ENCODE data around the gene APBB2. TPM values are rescaled to one million over a fixed set of nuclear protein-coding genes. Genes with fewer than 3 reads are reported as not detected.

APBB2 gene
- total RNA-seq, 2 donors from 2014 or later, result 0.60 to 0.65 TPM

DNA sequence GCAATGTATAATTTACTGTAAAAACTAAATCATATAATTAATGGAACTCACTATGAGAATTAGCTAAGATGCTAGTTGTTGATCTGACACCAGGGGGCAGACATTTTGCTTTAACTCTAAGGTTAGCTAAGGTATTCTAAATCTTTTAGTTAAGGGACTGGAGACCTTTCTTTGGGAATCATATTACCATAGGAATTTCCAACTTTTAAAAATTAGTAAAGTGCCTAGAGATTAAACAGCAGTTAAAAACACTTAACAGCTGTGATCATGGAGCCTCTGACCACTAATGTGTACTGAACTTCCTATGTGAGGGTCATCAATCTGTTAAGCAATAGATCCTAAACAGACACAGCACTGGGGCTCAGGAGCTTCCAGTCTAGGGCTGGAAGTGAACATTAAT, 238.0 kb downstream of the APBB2 start:
- peaks cover 26% of the 10 kb centered on the region for H3K27me3 Mint-ChIP-seq
- ATAC-seq (no peak), DNase-seq (no peak)
- no peak overlapping the region for H3K27ac Mint-ChIP-seq
- H3K4me3 Mint-ChIP-seq, result no peak overlapping the region
- H3K36me3 Mint-ChIP-seq (ENCODE audit: low read depth), result peaks cover 2% of the 10 kb centered on the region
- H3K4me1 Mint-ChIP-seq, result no peaks in the 10 kb centered on the region
- H3K9me3 ChIP-seq (ENCODE audit: control insufficient read depth, low read length, poor library complexity, severe bottlenecking), result no peaks in the 10 kb centered on the region

DNA sequence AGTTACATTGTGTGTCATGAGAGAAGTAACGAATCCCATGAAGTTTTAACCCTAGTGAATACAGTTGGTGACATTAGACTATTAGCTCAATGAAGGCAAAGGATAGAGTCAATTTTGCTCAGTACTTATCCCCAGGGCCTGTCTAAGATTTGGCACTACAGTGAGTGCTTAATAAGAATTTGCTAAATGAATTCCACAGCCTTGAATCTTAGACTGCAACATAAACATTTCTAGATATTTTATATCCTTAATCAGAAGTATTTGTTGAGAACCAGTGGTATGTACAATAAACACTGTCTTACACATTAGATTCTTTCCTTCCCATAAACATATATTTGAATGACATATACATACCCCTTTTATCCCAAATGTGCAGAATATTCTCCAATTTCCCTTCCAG, 241.6 kb downstream of the APBB2 start:
- no peak overlapping the region for H3K4me3 Mint-ChIP-seq
- no peak for ATAC-seq

DNA sequence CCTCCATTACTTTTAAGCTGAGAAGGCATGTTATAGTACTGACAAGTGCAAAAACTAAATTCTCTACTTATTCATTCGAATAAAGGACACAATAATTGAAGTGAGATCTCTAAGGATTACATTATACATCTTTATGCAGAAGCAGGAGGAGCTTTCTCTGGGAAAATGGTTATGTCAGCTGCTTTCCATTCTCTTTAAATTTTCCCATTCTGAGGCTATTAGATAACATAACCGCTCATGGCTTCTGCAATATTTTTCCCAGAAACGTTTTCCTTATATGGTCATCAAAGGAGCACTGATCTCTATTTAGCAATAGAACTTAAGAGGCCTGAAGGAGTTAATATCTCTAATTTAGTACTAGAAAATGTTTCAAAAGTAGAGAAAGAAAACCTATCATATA, 243.0 kb downstream of the APBB2 start:
- no peak overlapping the region for H3K4me3 Mint-ChIP-seq
- H3K9me3 ChIP-seq (ENCODE audit: control insufficient read depth, low read length, poor library complexity, severe bottlenecking), result no peaks in the 10 kb centered on the region
- H3K4me1 Mint-ChIP-seq, result no peaks in the 10 kb centered on the region
- peaks cover 47% of the 10 kb centered on the region for H3K27me3 Mint-ChIP-seq
- DNase-seq (no peak), ATAC-seq (no peak)
- no peak overlapping the region for H3K27ac Mint-ChIP-seq
- peaks cover 2% of the 10 kb centered on the region for H3K36me3 Mint-ChIP-seq (ENCODE audit: low read depth)

More for the DNA sequence above, 241.6 kb downstream of the APBB2 start:
- Mint-ChIP-seq H3K36me3 (ENCODE audit: low read depth) (peaks cover 2% of the 10 kb centered on the region), H3K27me3 (peaks cover 45% of the 10 kb centered on the region), H3K27ac (no peak overlapping the region), H3K4me1 (no peaks in the 10 kb centered on the region)
- no peak for DNase-seq
- H3K9me3 ChIP-seq (ENCODE audit: control insufficient read depth, low read length, poor library complexity, severe bottlenecking), result no peaks in the 10 kb centered on the region

DNA sequence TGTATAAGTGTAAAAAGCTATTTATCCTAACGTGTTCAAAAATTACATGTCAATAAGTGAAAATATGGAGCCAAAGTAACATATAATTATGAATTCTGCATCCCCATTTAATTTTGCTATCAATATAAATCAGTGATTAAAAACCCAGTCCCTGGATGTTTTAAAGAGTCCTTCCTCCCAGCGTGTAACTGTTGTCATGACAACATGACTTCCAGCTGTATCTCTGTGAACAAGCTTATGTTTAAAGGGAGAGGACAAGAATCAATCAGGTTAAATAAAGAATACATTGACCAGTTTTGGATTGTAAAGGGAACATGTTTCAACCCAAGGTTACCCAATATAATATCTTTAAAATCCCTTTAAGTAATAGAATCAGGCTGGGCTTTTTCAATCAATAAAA, 244.8 kb downstream of the APBB2 start:
- Mint-ChIP-seq H3K27ac (no peak overlapping the region), H3K27me3 (peaks cover 41% of the 10 kb centered on the region), H3K4me1 (no peaks in the 10 kb centered on the region), H3K36me3 (ENCODE audit: low read depth) (peaks cover 2% of the 10 kb centered on the region), H3K4me3 (no peak overlapping the region)
- DNase-seq (no peak), ATAC-seq (no peak)
- no peaks in the 10 kb centered on the region for H3K9me3 ChIP-seq (ENCODE audit: control insufficient read depth, low read length, poor library complexity, severe bottlenecking)

DNA sequence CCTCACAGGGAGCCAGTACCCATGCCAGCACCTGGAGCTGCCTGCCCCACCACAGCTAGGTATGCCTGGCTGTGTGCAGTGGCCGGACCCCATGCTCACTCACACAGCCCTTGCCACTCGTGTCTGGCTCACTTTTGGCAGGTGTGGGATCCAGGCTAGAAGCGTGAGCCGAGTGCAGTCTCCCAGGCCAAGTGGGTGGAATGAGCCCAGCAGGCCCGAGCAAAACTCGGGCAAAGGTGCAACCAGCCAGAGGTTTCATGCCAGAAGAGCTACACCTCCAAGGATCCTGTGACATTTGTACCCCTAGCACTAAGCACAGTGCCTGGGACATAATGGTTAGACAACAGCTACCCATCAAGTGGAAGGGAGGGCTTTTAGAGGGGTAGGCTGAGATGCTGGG, 246.8 kb downstream of the APBB2 start:
- peaks cover 2% of the 10 kb centered on the region for H3K4me1 Mint-ChIP-seq
- H3K4me3 Mint-ChIP-seq, result no peak overlapping the region

DNA sequence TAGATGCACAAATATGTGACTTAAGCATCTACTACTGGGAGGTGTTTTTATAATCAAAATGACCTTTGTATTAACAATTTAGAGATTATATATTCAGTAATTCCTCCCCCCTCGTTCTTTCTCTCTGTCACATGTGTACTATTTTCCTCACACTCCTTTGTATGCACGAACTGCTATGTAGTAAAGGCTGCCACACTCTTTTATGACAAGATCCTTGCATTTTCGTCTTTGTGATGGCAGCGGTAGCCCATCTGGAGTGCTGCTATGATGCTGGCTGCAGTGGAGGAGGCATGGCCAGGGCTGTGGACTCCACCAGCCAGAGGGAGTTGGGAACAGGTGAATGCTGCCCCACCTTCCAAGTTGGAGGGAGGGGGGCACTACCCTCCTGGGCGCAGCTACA, 248.3 kb downstream of the APBB2 start:
- DNase-seq, result no peak
- peaks cover 2% of the 10 kb centered on the region for H3K4me1 Mint-ChIP-seq
- ATAC-seq, result no peak
- no peak overlapping the region for H3K27ac Mint-ChIP-seq
- H3K36me3 Mint-ChIP-seq (ENCODE audit: low read depth), result no peaks in the 10 kb centered on the region
- no peaks in the 10 kb centered on the region for H3K9me3 ChIP-seq (ENCODE audit: control insufficient read depth, low read length, poor library complexity, severe bottlenecking)
- H3K4me3 Mint-ChIP-seq, result no peak overlapping the region
- peaks cover 27% of the 10 kb centered on the region for H3K27me3 Mint-ChIP-seq

More for the DNA sequence above, 246.8 kb downstream of the APBB2 start:
- no peaks in the 10 kb centered on the region for H3K36me3 Mint-ChIP-seq (ENCODE audit: low read depth)
- ATAC-seq (no peak), DNase-seq (no peak)
- no peaks in the 10 kb centered on the region for H3K9me3 ChIP-seq (ENCODE audit: control insufficient read depth, low read length, poor library complexity, severe bottlenecking)
- H3K27me3 Mint-ChIP-seq, result peaks cover 29% of the 10 kb centered on the region
- H3K27ac Mint-ChIP-seq, result no peak overlapping the region

DNA sequence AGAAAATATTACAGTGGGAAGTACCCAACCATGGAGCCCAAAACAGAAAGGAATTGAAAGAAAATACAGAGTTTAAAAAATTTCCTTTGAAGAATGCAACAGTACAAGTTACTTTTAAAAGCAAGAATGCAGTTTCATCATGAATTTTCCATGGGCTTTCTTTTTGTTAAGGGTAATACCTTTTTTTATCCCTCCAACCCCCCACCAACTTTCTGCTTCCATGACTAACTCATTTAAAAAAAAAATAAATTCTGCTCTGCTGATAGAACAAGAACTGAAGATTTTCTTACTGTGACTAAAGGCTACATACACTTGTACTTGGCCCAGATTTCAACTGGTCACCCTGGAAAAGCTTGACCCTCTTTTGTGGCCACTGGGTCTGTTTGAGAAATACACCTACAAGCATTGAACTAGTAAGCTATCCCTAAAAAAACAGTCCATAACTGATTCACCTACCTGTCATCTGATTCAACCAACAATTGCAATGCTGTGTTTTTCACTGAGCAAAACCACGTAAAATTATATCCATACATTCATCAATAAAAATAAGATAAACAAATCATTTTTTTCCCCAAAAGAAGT, 250.4 kb downstream of the APBB2 start:
- DNase-seq, result no peak
- ATAC-seq, result no peak
- peaks cover 2% of the 10 kb centered on the region for H3K4me1 Mint-ChIP-seq
- peaks cover 14% of the 10 kb centered on the region for H3K27me3 Mint-ChIP-seq
- H3K9me3 ChIP-seq (ENCODE audit: control insufficient read depth, low read length, poor library complexity, severe bottlenecking), result no peaks in the 10 kb centered on the region
- H3K4me3 Mint-ChIP-seq, result no peak overlapping the region
- no peak overlapping the region for H3K27ac Mint-ChIP-seq
- H3K36me3 Mint-ChIP-seq (ENCODE audit: low read depth), result no peaks in the 10 kb centered on the region

DNA sequence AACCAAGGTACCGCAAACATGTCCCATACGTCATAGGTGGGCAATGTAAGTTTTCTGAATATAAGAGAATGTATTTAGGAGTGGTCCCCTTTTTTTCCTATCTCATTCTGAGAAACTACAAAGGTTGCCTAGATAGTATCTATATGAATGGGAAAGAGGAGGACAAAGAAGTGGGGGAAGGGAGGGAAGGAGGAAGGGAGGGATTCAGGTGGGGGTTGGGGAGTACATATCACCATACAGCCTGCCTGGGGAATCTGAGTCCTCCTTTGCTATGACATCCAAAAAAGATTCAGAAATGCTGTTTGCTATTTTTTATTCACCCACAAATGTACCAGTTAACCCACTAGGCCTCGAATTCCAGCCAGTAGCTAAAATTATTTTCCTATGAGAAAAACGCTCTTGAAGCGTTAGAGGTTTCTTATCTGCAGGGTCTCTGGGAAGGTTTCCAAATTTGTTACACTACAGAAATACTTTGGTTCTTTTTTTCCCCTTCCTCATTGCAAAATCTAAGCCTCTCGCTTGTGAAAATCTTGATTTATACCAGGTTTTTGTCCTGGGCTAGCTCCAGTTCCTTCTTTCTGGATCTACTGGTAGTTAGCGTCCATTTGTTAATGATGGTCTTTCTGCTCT, 251.7 kb downstream of the APBB2 start:
- H3K4me3 Mint-ChIP-seq, result no peak overlapping the region
- H3K36me3 Mint-ChIP-seq (ENCODE audit: low read depth), result no peaks in the 10 kb centered on the region
- no peak for DNase-seq
- no peaks in the 10 kb centered on the region for H3K9me3 ChIP-seq (ENCODE audit: control insufficient read depth, low read length, poor library complexity, severe bottlenecking)
- peaks cover 9% of the 10 kb centered on the region for H3K27me3 Mint-ChIP-seq
- no peak overlapping the region for H3K27ac Mint-ChIP-seq
- H3K4me1 Mint-ChIP-seq, result peaks cover 2% of the 10 kb centered on the region
- no peak for ATAC-seq

DNA sequence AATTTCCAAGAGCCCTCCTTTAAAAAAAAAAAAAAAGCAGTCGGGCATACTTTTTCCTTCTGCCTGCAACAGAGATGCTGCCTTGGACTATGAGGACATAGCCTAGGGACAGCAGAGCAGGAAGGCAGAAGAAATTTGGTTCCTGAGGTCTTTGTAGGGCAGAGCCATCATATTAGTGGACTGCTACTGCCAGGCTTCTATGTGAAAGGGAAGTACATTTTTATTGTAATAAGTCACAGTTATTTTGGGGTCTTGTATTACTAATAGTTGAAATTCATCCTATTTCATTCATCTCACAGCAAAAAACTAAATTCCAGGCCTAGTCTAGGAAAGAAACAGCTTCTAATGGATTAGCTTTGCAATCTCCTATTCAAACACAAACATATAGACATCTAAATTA, 253.4 kb downstream of the APBB2 start:
- DNase-seq (no peak), ATAC-seq (no peak)
- Mint-ChIP-seq H3K27me3 (peaks cover 5% of the 10 kb centered on the region), H3K4me3 (no peak overlapping the region), H3K36me3 (ENCODE audit: low read depth) (no peaks in the 10 kb centered on the region), H3K4me1 (peaks cover 2% of the 10 kb centered on the region), H3K27ac (no peak overlapping the region)
- no peaks in the 10 kb centered on the region for H3K9me3 ChIP-seq (ENCODE audit: control insufficient read depth, low read length, poor library complexity, severe bottlenecking)

DNA sequence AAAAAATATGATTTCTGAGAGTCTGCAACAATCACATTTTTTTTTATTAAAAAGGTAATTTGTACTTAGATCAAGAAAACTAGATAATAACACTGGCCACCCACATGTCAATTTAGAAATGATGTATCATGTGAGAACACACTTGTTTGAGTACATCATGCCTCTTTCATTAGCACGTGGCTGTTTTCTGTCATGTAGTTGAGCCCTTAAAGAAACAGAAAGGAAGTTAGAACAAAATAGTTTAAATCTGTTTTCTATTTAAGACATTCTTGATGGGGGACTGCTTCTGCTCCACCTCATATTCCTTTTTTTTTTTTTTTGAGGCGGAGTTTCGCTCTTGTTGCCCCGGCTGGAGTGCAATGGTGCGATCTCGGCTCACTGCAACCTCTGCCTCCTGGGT, 257.1 kb downstream of the APBB2 start:
- peaks cover 3% of the 10 kb centered on the region for H3K4me1 Mint-ChIP-seq
- no peak overlapping the region for H3K4me3 Mint-ChIP-seq
- no peak overlapping the region for H3K27ac Mint-ChIP-seq
- H3K27me3 Mint-ChIP-seq, result no peaks in the 10 kb centered on the region
- no peaks in the 10 kb centered on the region for H3K9me3 ChIP-seq (ENCODE audit: control insufficient read depth, low read length, poor library complexity, severe bottlenecking)
- DNase-seq, result no peak
- no peak for ATAC-seq
- H3K36me3 Mint-ChIP-seq (ENCODE audit: low read depth), result no peaks in the 10 kb centered on the region

DNA sequence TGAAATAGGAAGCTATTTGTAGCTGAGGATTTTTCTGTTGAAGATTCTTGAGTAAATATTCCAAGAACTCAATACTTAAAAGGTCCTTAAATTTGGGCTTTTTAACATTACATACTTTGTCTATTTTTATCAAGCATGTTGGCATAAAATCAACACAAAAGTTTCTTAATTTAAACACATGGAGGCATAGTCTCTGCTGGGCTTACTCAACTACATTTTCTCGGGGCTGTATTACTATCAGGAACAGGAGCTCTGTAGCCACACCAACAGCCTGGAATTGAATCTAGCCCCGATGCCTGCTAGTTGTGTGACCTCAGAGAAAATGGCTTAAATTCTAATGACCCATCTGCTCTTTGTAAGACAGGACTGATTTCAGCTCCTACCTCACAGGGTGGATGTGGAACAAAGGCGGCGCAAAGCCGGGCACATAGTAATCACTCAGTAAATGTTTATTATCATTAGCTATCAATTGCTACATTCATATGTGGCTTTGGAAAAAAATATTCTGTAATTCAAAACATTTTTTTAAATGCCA, 257.6 kb downstream of the APBB2 start:
- Mint-ChIP-seq H3K4me1 (peaks cover 3% of the 10 kb centered on the region), H3K27me3 (no peaks in the 10 kb centered on the region), H3K27ac (no peak overlapping the region), H3K36me3 (ENCODE audit: low read depth) (no peaks in the 10 kb centered on the region), H3K4me3 (no peak overlapping the region)
- no peaks in the 10 kb centered on the region for H3K9me3 ChIP-seq (ENCODE audit: control insufficient read depth, low read length, poor library complexity, severe bottlenecking)
- ATAC-seq, result no peak
- DNase-seq, result no peak

DNA sequence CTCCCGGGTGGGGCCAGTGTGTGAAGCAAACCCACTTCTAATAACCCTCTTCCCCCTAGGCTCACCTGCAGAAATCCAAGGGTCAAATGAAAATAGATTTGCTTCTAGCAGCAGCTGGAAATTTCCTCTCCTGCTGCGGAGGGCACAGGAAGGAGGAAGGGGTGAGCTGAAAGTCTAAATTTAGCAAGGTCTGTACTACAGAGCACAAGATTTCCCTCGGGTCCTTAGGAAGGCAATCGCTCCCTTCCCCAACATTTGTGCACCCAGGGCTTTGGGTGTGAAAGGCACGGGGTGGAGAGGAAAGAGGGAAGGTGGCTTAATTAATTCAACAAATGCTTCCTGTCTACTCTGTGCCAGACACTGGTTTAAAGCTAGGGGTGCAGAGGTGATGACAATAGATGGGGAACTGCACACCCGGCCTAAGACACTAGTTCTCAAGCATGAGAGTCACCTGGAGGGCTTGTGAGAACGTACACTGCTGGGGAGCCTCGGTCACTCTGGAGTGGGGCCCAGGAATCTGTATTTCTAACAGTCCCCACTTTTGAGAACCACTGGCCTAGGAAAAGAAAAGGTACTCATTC, 260.2 kb downstream of the APBB2 start:
- no peak for ATAC-seq
- Mint-ChIP-seq H3K4me3 (no peak overlapping the region), H3K27me3 (no peaks in the 10 kb centered on the region), H3K36me3 (ENCODE audit: low read depth) (no peaks in the 10 kb centered on the region), H3K4me1 (peaks cover 3% of the 10 kb centered on the region), H3K27ac (no peak overlapping the region)
- H3K9me3 ChIP-seq (ENCODE audit: control insufficient read depth, low read length, poor library complexity, severe bottlenecking), result no peaks in the 10 kb centered on the region
- DNase-seq, result no peak

DNA sequence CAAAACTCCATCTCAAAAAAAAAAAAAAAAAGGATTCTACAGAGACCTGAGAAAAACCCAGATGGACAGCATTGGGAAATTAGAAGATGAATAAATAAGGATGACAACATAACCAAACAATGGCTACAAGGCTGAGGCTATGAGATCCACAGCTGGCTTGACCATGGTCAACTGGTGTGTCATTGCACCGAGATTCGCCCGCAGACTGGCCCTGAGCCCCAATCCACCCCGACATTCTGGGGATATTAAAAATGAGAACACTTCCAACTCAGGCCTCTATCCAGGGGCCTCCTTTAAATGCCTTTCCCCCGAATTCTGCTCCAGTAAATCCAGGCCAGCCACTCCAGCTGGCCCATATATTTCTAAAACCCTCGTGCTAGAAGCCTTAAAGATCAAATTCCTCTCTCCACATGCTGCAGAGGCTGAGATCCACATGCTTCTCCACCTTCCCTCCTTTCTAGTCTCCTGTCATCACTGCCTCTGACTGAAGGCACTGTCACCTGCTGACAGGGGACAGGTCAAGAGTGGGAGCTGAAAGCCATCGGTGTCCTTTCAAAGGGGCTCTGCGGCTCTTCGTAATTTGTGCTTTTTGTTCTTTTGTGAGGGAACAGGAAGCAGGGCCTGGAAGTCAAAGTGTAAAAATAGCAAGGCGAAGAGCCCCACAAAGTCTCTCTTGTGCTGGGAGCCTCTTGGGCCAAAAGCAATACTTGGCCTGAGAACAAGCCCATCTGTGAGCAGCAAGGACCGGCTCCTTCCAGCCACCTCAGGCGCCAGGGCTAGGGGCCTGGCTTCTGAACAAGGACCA, 260.9 kb downstream of the APBB2 start:
- Mint-ChIP-seq H3K27me3 (no peaks in the 10 kb centered on the region), H3K4me1 (peaks cover 3% of the 10 kb centered on the region), H3K4me3 (no peak overlapping the region), H3K27ac (no peak overlapping the region), H3K36me3 (ENCODE audit: low read depth) (no peaks in the 10 kb centered on the region)
- DNase-seq (no peak), ATAC-seq (no peak)
- no peaks in the 10 kb centered on the region for H3K9me3 ChIP-seq (ENCODE audit: control insufficient read depth, low read length, poor library complexity, severe bottlenecking)
